ENCODE measurements around the gene NKG7. TPM values are rescaled to one million over a fixed set of nuclear protein-coding genes. Genes with fewer than 3 reads are reported as not detected.

The NKG7 gene
- total and polyA plus RNA-seq, 2 of the 13 experiments (the other 11 are each of a cell fraction or from before 2014, with no cell fraction given) = 0.40 TPM; not detected in 1

DNA sequence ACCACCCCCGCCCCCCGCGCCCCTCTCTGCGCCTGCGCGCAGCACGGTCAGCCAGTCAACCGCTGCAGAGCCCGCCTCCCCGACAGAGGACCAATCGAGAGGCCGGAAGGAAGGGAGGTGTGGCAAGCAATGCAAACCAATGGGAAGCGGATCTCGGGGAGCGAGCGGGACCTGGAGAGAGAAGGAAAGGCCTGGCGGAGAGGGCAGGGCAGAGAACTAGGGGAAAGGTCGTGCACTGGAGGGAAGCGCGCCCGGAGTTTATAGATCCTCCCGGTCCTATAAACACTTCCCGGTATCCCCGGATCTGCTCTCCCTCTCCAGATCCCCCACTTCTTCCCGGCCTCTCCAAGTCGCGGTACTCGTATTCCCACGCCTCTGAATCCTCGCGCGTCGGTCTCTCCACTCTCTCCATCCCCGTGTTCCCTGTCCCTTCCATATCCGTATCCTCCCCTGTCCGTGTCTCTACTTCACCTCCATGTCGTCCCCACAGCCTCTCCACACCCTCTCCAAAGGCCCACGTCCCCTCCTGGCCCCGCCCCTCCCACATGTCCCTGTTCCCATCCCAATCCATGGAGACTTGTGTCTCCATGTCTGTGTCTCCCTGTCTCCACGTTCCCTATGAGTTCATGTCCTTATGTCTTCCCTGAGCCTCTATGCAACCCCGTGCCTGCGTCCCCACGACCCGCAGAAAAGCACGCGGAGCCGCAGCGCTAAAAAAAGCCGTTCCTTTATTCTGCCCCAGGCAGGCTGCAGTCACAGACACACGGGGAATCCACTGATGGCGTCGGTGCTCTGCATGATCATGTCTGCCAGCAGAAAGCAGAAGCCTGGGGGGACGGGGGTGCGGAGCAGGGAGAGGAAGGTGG lies 5.8 kb downstream of the NKG7 start (continued):
- TF ChIP-seq ZNF225 (CRISPR knock-in tag; IDR thresholded peaks at IDR 0.05) (no peak), ZNF780A (CRISPR knock-in tag; IDR thresholded peaks at IDR 0.05) (peak; percentile 73), HOXD1 (CRISPR knock-in tag; IDR thresholded peaks at IDR 0.05) (0 out of 2 replicates have a peak, but pooled peaks have one; percentile 29), ATM (IDR thresholded peaks at IDR 0.05; ENCODE audit: borderline replicate concordance) (no peak), SNAI1 (CRISPR knock-in tag; IDR thresholded peaks at IDR 0.05; ENCODE audit: borderline replicate concordance) (no peak), PRPF4 (IDR thresholded peaks at IDR 0.05; ENCODE audit: low read depth, low read length, poor library complexity, severe bottlenecking) (no peak), ZNF235 (CRISPR knock-in tag; IDR thresholded peaks at IDR 0.05; ENCODE audit: borderline replicate concordance) (0 out of 2 replicates have a peak, but pooled peaks have one; percentile 67), SRY (CRISPR knock-in tag; IDR thresholded peaks at IDR 0.05) (no peak), ZFX (CRISPR knock-in tag; IDR thresholded peaks at IDR 0.05; ENCODE audit: low read depth) (peak; percentile 60; the same call in 1 of the 2 replicates), ZNF75D (CRISPR knock-in tag; IDR thresholded peaks at IDR 0.05; ENCODE audit: borderline replicate concordance) (no peak), CREM (IDR thresholded peaks at IDR 0.05) (no peak), CREM (CRISPR knock-in tag; IDR thresholded peaks at IDR 0.05) (no peak), SMYD3 (CRISPR knock-in tag; IDR thresholded peaks at IDR 0.05) (0 out of 2 replicates have a peak, but pooled peaks have one; percentile 71), FIP1L1 (IDR thresholded peaks at IDR 0.05; ENCODE audit: borderline replicate concordance, insufficient read depth, low read depth, low read length) (0 out of 2 replicates have a peak, but pooled peaks have one; percentile 60), RORA (CRISPR knock-in tag; IDR thresholded peaks at IDR 0.05) (no peak)
- TF ChIP-seq, protein P1, sequence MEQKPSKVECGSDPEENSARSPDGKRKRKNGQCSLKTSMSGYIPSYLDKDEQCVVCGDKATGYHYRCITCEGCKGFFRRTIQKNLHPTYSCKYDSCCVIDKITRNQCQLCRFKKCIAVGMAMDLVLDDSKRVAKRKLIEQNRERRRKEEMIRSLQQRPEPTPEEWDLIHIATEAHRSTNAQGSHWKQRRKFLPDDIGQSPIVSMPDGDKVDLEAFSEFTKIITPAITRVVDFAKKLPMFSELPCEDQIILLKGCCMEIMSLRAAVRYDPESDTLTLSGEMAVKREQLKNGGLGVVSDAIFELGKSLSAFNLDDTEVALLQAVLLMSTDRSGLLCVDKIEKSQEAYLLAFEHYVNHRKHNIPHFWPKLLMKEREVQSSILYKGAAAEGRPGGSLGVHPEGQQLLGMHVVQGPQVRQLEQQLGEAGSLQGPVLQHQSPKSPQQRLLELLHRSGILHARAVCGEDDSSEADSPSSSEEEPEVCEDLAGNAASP (CRISPR knock-in tag; IDR thresholded peaks at IDR 0.05; ENCODE audit: borderline replicate concordance) = peak; percentile 42; the same call in 1 of the 2 replicates
- TF ChIP-seq, protein P2, sequence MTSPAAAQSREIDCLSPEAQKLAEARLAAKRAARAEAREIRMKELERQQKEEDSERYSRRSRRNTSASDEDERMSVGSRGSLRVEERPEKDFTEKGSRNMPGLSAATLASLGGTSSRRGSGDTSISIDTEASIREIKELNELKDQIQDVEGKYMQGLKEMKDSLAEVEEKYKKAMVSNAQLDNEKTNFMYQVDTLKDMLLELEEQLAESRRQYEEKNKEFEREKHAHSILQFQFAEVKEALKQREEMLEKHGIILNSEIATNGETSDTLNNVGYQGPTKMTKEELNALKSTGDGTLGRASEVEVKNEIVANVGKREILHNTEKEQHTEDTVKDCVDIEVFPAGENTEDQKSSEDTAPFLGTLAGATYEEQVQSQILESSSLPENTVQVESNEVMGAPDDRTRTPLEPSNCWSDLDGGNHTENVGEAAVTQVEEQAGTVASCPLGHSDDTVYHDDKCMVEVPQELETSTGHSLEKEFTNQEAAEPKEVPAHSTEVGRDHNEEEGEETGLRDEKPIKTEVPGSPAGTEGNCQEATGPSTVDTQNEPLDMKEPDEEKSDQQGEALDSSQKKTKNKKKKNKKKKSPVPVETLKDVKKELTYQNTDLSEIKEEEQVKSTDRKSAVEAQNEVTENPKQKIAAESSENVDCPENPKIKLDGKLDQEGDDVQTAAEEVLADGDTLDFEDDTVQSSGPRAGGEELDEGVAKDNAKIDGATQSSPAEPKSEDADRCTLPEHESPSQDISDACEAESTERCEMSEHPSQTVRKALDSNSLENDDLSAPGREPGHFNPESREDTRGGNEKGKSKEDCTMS (CRISPR knock-in tag; conservative IDR thresholded peaks at IDR 0.05) = no peak
- TF ChIP-seq, protein P3, sequence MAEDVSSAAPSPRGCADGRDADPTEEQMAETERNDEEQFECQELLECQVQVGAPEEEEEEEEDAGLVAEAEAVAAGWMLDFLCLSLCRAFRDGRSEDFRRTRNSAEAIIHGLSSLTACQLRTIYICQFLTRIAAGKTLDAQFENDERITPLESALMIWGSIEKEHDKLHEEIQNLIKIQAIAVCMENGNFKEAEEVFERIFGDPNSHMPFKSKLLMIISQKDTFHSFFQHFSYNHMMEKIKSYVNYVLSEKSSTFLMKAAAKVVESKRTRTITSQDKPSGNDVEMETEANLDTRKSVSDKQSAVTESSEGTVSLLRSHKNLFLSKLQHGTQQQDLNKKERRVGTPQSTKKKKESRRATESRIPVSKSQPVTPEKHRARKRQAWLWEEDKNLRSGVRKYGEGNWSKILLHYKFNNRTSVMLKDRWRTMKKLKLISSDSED (CRISPR knock-in tag; IDR thresholded peaks at IDR 0.05) = no peak

Measured in HepG2 (cell line).